ENCODE measurements around the gene PGRMC2. TPM values are rescaled to one million over a fixed set of nuclear protein-coding genes. Genes with fewer than 3 reads are reported as not detected.

PGRMC2 gene
- total RNA-seq, 1 experiment from 2014 or later: 77.6 TPM

DNA sequence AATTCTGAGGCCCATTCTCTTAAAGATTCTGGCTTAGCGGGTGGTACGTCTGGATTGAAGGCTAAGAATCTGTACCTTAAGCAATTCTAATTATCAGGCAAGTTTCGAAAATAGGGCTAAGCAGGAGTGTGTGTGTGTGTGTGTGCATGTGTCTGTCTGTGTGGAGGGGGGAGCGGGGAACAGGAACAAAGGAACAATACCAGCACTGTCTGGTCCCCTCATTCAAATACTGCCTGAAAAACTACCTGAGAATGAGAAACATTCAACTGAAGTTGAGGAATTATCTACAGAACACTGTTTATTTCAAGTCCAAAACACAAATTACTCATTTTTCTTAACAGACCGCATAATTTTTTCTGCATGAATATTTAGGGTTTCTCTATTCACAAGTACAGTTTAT, 18.6 kb downstream of the PGRMC2 start:
- H3T11ph ChIP-seq (ENCODE audit: low read length): no peak overlapping the region
- H3K9ac ChIP-seq (ENCODE audit: extremely low read depth, insufficient read length, low read length): no peak overlapping the region
- H2BK120ac ChIP-seq (ENCODE audit: low read depth, low read length, poor library complexity, severe bottlenecking): no peak overlapping the region
- Mint-ChIP-seq H3K4me3 (no peak overlapping the region), H3K27ac (peak overlapping the region in 2 of 3 experiments; percentile 78 to 87; a peak in 3 of 7 replicates), H3K4me1 (peaks cover 3% of the 10 kb centered on the region in 2 experiments; a peak in 2 of 4 replicates), H3K27me3 (ENCODE audit: low read depth) (peaks cover 2% of the 10 kb centered on the region), H3K9me3 (peaks cover 23 to 25% of the 10 kb centered on the region in 2 experiments), H3K36me3 (ENCODE audit: insufficient read depth in 1 of 3, low read depth in 3 of 3) (peaks cover 28 to 40% (median 39%) of the 10 kb centered on the region in 3 experiments)
- H3K27ac ChIP-seq (ENCODE audit: insufficient read length, low read depth, low read length): no peak overlapping the region
- no peak overlapping the region for H2BK20ac ChIP-seq (ENCODE audit: low read depth, low read length, poor library complexity, severe bottlenecking)
- H3K4me2 ChIP-seq (ENCODE audit: insufficient read depth, insufficient read length, low read length): no peak overlapping the region
- no peak overlapping the region for H3K14ac ChIP-seq (ENCODE audit: insufficient read depth, low read length)
- DNase-seq: no peak
- no peaks in the 10 kb centered on the region for H3K79me2 ChIP-seq (ENCODE audit: insufficient read depth, low read length)
- no peaks in the 10 kb centered on the region for H3K4me1 ChIP-seq (ENCODE audit: insufficient read depth, low read length)
- H2BK5ac ChIP-seq (ENCODE audit: insufficient read length, low read length): no peak overlapping the region
- H2BK15ac ChIP-seq (ENCODE audit: low read depth, low read length): no peak overlapping the region
- H2BK12ac ChIP-seq (ENCODE audit: insufficient read length, low read depth, low read length): no peak overlapping the region
- TF ChIP-seq, protein P1, sequence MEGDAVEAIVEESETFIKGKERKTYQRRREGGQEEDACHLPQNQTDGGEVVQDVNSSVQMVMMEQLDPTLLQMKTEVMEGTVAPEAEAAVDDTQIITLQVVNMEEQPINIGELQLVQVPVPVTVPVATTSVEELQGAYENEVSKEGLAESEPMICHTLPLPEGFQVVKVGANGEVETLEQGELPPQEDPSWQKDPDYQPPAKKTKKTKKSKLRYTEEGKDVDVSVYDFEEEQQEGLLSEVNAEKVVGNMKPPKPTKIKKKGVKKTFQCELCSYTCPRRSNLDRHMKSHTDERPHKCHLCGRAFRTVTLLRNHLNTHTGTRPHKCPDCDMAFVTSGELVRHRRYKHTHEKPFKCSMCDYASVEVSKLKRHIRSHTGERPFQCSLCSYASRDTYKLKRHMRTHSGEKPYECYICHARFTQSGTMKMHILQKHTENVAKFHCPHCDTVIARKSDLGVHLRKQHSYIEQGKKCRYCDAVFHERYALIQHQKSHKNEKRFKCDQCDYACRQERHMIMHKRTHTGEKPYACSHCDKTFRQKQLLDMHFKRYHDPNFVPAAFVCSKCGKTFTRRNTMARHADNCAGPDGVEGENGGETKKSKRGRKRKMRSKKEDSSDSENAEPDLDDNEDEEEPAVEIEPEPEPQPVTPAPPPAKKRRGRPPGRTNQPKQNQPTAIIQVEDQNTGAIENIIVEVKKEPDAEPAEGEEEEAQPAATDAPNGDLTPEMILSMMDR (conservative IDR thresholded peaks at IDR 0.05): no peak
- no peaks in the 10 kb centered on the region for H3K27me3 ChIP-seq (ENCODE audit: insufficient read depth, low read length)
- no peak overlapping the region for H3K4ac ChIP-seq (ENCODE audit: low read depth, low read length)
- no CpG with 5 or more reads among the region's 5 CpGs for WGBS (ENCODE audit: extremely low coverage, insufficient read length, low lambda C conversion rate)
- H2AFZ ChIP-seq (ENCODE audit: low read length): no peak overlapping the region
- no peaks in the 10 kb centered on the region for H3K9me3 ChIP-seq (ENCODE audit: control insufficient read depth, low read depth, low read length)
- H3K18ac ChIP-seq (ENCODE audit: insufficient read length, low read depth, low read length): no peak overlapping the region
- H3K79me1 ChIP-seq (ENCODE audit: insufficient read depth, low read depth, low read length, poor library complexity, severe bottlenecking): no peaks in the 10 kb centered on the region
- no peak overlapping the region for H3K56ac ChIP-seq (ENCODE audit: insufficient read length, low read depth, low read length)
- H4K8ac ChIP-seq (replicated peaks; ENCODE audit: insufficient read length, low read depth, low read length): no peak overlapping the region
- no peak overlapping the region for H4K91ac ChIP-seq (ENCODE audit: insufficient read length, low read depth, low read length)
- H4K20me1 ChIP-seq (ENCODE audit: control insufficient read depth, insufficient read depth, insufficient read length): no peaks in the 10 kb centered on the region
- H4K5ac ChIP-seq (ENCODE audit: insufficient read length, low read depth, low read length): no peak overlapping the region
- no peaks in the 10 kb centered on the region for H3K23me2 ChIP-seq (ENCODE audit: insufficient read length, low read depth, low read length, poor library complexity, severe bottlenecking)
- no peak overlapping the region for H3K23ac ChIP-seq (ENCODE audit: insufficient read length, low read depth, low read length)
- no peak overlapping the region for H2AK5ac ChIP-seq (ENCODE audit: insufficient read length, low read length)
